GM18907 (cell line): ENCODE data around the gene KCNMB2.

Source experiments
- ATAC-seq: cut with Tn5 transposase; IDR thresholded peaks from one replicate; pipeline ENCODE4 v1.9.1; 2021; ENCODE audit warnings: mild to moderate bottlenecking, moderate library complexity; ENCODE audit not compliant: unreplicated experiment

The KCNMB2 gene

GRCh38 chr3:178567611-178568010, 31.4 kb downstream of the KCNMB2 start:
- no peak for ATAC-seq

GRCh38 chr3:178568155-178568731, 32.0 kb downstream of the KCNMB2 start:
- ATAC-seq, result no peak

DNA sequence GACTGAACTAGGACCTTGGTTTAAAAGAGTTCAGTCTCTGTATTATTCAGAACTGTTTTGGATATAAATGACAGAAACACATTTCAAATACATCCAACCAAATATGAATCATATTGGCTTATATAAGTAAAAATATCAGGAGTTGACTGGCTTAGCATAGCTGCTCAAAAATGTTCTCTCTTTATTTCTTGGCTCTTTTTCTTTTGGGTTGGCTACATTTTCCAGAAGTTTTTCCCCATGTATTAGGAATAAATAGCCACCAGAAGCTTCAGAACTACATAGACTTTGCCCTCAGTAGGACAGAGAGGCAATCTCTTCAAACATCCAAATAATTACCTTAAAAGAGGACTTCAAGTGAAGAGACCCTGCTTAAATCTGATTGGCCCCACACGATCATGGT, 32.7 kb downstream of the KCNMB2 start:
- no peak for ATAC-seq

DNA sequence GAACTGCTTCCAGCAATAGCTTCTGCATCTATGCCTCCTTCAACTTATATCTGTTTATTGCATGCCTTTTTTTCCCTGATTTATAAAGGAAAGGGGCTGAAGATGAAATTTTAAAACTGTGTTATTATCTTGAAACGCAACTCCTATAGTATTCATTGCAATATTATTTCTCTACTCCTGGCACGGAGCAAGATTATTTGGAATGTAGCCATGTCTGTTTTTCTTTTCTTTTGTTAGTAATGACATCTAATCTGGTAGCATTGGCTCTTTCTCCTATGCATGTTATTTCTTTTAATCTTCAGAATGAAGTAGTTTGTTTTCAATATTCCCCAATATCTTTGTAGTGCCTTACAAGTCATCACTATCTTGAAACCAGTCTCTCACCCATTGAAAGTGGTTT, 33.6 kb downstream of the KCNMB2 start:
- no peak for ATAC-seq

- ATAC-seq, result no peak
Observed at GRCh38 chr3:178583963-178584575, 47.8 kb downstream of the KCNMB2 start.

DNA sequence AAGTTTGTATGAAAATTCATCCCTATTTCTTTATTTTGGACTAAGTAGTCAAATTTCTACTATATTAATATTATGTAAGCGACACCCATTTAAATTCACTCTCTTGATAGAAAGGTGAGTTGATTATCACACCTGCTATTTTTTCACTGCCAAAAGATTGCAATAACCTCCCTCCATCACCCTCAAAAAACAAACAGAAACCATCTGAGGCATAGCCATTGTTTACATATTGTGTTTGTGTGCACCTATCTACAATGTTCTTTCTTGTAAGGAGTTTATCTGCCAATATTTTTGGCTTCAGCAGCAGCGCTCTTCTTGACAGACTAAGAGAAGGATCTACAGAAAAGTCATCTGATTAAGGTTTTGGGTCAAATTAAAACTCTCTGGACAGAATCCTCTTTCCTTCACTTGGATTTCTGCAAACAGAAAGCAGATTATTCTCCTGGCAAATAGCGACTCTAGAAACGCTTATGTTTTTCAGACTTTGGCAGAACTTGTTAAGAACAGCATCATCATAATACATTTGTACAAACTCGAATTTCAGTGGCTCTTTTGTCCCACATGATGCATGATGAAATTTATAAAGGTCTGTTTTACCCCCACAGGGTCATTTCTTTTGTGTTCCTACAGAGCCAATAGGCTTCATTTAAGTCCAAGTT, 48.6 kb downstream of the KCNMB2 start:
- ATAC-seq, result no peak

DNA sequence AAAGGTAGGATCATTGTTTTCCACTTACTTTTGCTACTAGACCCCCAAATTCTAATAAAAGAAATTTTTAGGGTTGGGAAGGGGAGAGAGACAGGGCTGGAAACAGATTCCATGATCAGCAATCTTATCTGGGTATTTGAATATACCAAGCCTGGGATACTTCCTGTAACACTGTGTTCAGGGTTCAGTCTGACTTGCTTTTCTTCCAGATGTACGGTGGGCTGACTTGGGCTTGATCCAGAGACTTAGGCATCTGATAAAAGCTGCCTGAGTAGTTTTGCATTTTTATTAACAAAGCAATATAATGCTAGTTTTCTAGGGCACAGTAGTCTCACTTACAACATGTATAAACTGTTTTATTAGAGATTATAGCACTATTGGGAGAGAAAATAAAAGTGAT, 49.2 kb downstream of the KCNMB2 start:
- ATAC-seq, result no peak

- no peak for ATAC-seq
Observed at GRCh38 chr3:178586076-178586475, 49.8 kb downstream of the KCNMB2 start.

GRCh38 chr3:178588628-178589027, 52.4 kb downstream of the KCNMB2 start:
- no peak for ATAC-seq

- ATAC-seq, result no peak
Observed at GRCh38 chr3:178593786-178594185, 57.5 kb downstream of the KCNMB2 start.

DNA sequence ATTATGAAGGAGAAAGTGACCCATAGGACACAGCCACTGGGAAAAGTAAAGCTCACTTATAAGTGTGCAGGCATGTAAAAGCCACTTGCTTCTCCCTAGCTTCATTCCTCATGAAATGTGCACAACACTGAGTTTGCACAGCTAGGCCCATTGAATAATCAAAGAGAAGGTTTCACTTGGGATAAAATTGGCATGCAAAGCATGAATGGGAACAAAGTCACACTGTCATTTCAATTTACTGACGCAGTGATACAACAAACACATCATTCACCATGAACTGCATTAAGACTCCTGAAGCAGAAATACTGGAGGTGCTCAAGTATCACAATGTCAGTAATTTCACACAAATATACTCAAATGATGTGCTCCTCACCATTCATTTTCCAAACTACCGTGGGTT, 61.1 kb downstream of the KCNMB2 start:
- no peak for ATAC-seq

DNA sequence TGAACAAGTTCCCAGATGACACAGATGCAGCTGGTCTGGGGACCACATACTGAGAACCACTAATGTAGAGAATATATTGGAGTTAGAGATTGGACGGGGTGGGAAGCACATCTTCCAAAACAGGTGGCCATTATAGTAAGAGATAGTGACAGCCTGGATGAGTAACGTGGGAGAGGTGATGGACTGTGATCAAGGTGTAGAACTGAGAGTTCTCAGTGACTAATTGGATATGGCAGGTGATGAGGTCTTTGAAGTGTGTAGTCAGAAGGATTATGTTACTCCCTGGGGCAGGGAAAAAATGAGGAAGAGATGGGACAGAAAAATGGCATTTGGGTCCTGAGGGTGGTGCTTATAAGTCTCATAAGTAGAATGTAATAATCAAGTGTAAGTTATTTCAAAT, 66.6 kb downstream of the KCNMB2 start:
- ATAC-seq, result no peak

- ATAC-seq, result no peak
Observed at GRCh38 chr3:178603735-178604134, 67.5 kb downstream of the KCNMB2 start.

- no peak for ATAC-seq
Observed at GRCh38 chr3:178618197-178618596, 82.0 kb downstream of the KCNMB2 start.

DNA sequence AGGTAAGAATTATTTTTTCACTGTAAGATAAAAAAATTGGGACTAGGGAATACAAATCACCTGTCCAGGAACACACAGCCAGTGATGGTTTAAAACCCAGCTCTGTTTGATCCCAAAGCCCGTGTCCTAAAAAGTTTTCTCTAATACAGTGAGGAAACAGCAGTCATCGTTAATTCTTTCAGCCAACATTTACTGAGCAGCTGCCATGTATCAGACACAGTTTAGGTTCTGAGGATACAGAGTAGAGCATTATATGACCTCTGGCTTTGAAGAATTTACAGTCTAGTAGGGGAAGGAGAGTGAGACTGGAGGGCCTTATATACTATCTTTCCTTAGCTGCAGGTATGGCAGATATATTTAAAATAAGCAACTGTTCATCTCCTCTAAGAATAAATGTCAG, 82.7 kb downstream of the KCNMB2 start:
- no peak for ATAC-seq

DNA sequence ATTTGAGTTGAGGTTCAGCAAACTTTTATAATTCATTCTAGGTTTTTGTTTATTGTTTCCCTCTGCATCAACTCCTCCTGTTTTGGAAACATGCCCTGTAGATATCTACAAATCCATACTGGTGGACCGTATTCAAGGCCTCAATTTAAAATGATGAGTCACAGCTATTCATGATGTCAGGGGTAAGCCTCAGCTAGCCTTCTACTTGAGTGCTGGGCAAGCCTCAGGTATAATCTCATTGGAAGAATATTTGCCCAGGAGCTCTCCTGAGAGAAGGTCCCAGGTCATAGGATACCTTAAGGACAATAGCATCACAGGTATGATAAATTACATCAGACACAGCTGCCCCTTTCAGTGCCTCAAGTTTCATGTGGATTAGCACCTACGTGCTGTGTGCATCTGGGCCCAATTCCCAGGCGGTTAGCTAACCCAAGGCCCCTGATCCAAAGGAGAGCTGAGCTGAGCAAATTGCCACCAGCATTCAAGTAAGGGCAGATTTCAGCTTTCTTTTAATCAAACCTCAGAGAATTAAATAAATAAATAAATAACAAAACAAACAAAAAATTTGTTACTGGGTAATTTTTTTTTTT, 87.5 kb downstream of the KCNMB2 start:
- ATAC-seq, result no peak

DNA sequence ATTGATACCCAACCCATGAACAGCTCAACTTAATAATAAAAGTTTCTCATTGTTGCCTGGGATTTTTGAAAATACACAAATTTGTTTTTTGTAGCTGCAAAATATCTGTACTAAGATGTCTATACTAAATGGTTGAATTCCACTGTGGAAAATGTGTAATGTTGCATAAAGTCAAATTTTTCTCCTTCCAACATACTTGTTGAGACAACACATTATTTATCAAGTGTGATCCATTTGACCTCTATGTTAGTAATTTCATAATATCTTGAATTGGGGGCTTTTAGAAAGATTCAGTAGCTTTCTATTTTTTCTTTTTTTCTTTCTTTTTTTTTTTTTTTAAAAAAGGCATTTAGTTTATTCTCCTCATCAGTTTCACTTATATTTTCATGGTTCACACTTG, 88.0 kb downstream of the KCNMB2 start:
- ATAC-seq, result no peak

- ATAC-seq, result no peak
Observed at GRCh38 chr3:178625053-178625600, 88.9 kb downstream of the KCNMB2 start.

- ATAC-seq, result no peak
Observed at GRCh38 chr3:178628037-178628436, 91.8 kb downstream of the KCNMB2 start.

DNA sequence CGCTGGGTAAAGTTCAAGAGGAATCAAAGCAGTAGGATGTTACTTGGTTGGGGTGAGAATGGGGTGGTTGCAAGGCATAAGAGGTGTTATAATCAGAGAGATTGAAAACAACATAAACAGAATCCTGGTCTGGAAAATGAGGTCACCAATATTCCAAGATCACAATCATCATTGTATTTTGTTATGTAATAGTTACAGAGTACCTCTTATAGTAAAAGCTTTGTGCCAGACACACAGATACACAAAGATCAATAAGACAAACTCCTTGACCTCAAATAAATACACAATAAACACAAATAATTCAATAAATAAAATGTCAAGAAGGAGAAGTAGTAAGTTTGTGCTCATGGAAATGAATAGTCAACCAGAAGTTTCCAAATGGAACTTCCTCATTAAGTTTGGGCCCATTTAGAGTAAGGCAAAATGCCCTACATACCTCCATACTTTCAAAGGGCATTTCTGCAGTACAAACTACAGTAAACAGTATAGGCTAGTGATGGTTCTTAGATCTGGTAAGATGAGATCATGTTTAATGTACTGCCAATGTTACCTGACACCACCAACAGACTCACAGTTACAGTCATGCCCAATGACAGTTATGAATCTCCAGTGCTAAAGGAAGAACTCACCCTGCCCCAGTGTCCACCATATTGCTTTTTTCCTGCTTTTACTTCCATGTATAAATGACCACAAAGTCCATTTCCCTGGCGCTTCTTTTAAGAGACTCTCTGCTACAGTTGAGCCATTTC, 93.4 kb downstream of the KCNMB2 start:
- no peak for ATAC-seq

DNA sequence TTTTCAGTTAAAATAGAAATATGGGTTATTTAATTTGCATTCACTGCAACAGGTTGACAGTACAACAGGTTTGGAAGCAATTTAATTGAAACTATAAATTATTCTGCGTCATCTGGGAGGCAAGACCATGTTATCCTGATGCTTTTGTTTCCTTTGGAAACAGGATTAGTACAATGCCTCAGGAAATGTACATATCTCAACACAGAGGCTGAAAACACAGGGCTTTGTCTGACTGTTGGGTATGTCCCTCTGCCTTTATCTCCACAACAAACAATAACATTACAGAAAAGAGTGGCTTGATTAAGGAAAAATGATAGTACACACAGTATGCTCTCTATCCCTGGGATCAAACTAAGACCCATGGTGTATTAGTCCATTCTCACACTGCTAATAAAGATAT, 95.7 kb downstream of the KCNMB2 start:
- no peak for ATAC-seq
